Breast epithelium (tissue), 3 donors: Measurements from ENCODE around the gene ABHD13.

Experiments
- POLR2A ChIP-seq: fragments of 450-650 bp; IDR thresholded peaks from one replicate; pipeline ENCODE4 v1.6.1; 2016; ENCODE audit warnings: antibody characterized with exemption, mild to moderate bottlenecking, moderate library complexity
- TF ChIP-seq, protein P1 (sequence below), 3 donors: fragments of 450-650 bp; IDR thresholded peaks; one replicate each; pipeline ENCODE4 v1.5.1; 2016 to 2017; ENCODE audit warnings: antibody characterized with exemption in 3 of 3, mild to moderate bottlenecking in 3 of 3, moderate library complexity in 3 of 3

DNA sequence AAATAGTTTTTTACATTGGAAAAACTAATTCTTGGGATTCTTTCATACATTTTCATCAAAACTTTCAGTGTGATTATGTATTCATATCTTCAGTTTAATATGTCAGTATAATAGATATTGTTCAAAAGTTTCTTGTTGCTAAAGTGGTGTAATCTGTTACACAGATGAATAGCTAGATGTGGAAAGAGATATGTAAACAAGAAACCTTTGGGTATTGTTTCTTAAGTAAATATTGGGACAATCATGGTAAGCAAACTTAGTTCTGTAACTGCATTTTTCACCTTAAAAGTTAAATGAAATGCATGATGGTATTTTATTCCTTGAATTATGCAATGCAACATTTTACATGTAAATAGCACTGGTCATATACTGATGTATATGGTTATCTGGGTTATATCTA is 12.2 kb downstream of the ABHD13 start:
- TF ChIP-seq, protein P1, sequence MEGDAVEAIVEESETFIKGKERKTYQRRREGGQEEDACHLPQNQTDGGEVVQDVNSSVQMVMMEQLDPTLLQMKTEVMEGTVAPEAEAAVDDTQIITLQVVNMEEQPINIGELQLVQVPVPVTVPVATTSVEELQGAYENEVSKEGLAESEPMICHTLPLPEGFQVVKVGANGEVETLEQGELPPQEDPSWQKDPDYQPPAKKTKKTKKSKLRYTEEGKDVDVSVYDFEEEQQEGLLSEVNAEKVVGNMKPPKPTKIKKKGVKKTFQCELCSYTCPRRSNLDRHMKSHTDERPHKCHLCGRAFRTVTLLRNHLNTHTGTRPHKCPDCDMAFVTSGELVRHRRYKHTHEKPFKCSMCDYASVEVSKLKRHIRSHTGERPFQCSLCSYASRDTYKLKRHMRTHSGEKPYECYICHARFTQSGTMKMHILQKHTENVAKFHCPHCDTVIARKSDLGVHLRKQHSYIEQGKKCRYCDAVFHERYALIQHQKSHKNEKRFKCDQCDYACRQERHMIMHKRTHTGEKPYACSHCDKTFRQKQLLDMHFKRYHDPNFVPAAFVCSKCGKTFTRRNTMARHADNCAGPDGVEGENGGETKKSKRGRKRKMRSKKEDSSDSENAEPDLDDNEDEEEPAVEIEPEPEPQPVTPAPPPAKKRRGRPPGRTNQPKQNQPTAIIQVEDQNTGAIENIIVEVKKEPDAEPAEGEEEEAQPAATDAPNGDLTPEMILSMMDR (IDR thresholded peaks at IDR 0.05) = no peak
- no peak for TF ChIP-seq POLR2A
